ENCODE data around the gene TCF7L1. TPM values are rescaled to one million over a fixed set of nuclear protein-coding genes. Genes with fewer than 3 reads are reported as not detected.

TCF7L1 gene
- total RNA-seq, 2 donors from 2014 or later: 71.9 to 73.3 TPM

- no peak for TF ChIP-seq CTCF (conservative IDR thresholded peaks at IDR 0.05)
- WGBS, 2 experiments (ENCODE audit: insufficient coverage in 1 of 2, insufficient read length in 1 of 2): 88 to 92% methylated on average over 2 of the region's 2 CpGs
- peaks cover 10% of the 10 kb centered on the region for H3K9me3 Mint-ChIP-seq
Observed at GRCh38 chr2:85091838-85092237, 41.4 kb upstream of the TCF7L1 start.

GRCh38 chr2:85095094-85095493 lies 38.1 kb upstream of the TCF7L1 start:
- Histone ChIP-seq H3K27ac (ENCODE audit: low read depth, low read length) (no peak overlapping the region), H3K9me3 (ENCODE audit: control insufficient read depth, low read length) (peaks cover 3% of the 10 kb centered on the region), H3K27me3 (ENCODE audit: control insufficient read depth, insufficient read depth, low read length, poor library complexity, severe bottlenecking) (no peaks in the 10 kb centered on the region), H3K4me3 (ENCODE audit: low read length) (no peak overlapping the region), H3K4me1 (ENCODE audit: control insufficient read depth, insufficient read depth, low read length) (no peaks in the 10 kb centered on the region), H3K36me3 (ENCODE audit: control insufficient read depth, insufficient read depth, low read length) (no peaks in the 10 kb centered on the region), H3K9ac (ENCODE audit: extremely low read depth, low read length, poor library complexity, severe bottlenecking) (no peak overlapping the region)
- TF ChIP-seq CTCF (conservative IDR thresholded peaks at IDR 0.05): no peak
- Mint-ChIP-seq H3K4me3 (no peak overlapping the region), H3K36me3 (ENCODE audit: low read depth) (no peaks in the 10 kb centered on the region), H3K4me1 (no peaks in the 10 kb centered on the region), H3K27me3 (ENCODE audit: insufficient read depth) (peaks cover 3% of the 10 kb centered on the region), H3K27ac (no peak overlapping the region), H3K9me3 (peaks cover 10% of the 10 kb centered on the region)
- no peak for DNase-seq
- WGBS, 2 experiments (ENCODE audit: insufficient coverage in 1 of 2, insufficient read length in 1 of 2): 83 to 84% methylated on average over 2 of the region's 2 CpGs

More at GRCh38 chr2:85091838-85092237, 41.4 kb upstream of the TCF7L1 start:
- Mint-ChIP-seq H3K4me1 (peaks cover 5% of the 10 kb centered on the region), H3K27ac (no peak overlapping the region), H3K4me3 (no peak overlapping the region), H3K27me3 (ENCODE audit: insufficient read depth) (peaks cover 3% of the 10 kb centered on the region), H3K36me3 (ENCODE audit: low read depth) (no peaks in the 10 kb centered on the region)
- DNase-seq: no peak
- no peaks in the 10 kb centered on the region for H3K27me3 ChIP-seq (ENCODE audit: control insufficient read depth, insufficient read depth, low read length, poor library complexity, severe bottlenecking)
- H3K9me3 ChIP-seq (ENCODE audit: control insufficient read depth, low read length): peaks cover 3% of the 10 kb centered on the region
- no peak overlapping the region for H3K4me3 ChIP-seq (ENCODE audit: low read length)
- no peaks in the 10 kb centered on the region for H3K4me1 ChIP-seq (ENCODE audit: control insufficient read depth, insufficient read depth, low read length)
- H3K36me3 ChIP-seq (ENCODE audit: control insufficient read depth, insufficient read depth, low read length): no peaks in the 10 kb centered on the region
- H3K27ac ChIP-seq (ENCODE audit: low read depth, low read length): no peak overlapping the region
- no peak overlapping the region for H3K9ac ChIP-seq (ENCODE audit: extremely low read depth, low read length, poor library complexity, severe bottlenecking)

- Mint-ChIP-seq H3K27ac (no peak overlapping the region), H3K9me3 (peaks cover 10% of the 10 kb centered on the region), H3K4me1 (no peaks in the 10 kb centered on the region)
Observed at GRCh38 chr2:85096616-85097015, 36.6 kb upstream of the TCF7L1 start.

More at GRCh38 chr2:85096616-85097015, 36.6 kb upstream of the TCF7L1 start:
- H3K27ac ChIP-seq (ENCODE audit: low read depth, low read length): no peak overlapping the region
- H3K27me3 Mint-ChIP-seq (ENCODE audit: insufficient read depth): peaks cover 10% of the 10 kb centered on the region
- no peak overlapping the region for H3K4me3 ChIP-seq (ENCODE audit: low read length)
- WGBS, 2 experiments (ENCODE audit: insufficient coverage in 1 of 2, insufficient read length in 1 of 2): 90 to 97% methylated on average over 6 of the region's 6 CpGs
- H3K36me3 Mint-ChIP-seq (ENCODE audit: low read depth): no peaks in the 10 kb centered on the region
- no peak for TF ChIP-seq CTCF (conservative IDR thresholded peaks at IDR 0.05)
- H3K36me3 ChIP-seq (ENCODE audit: control insufficient read depth, insufficient read depth, low read length): no peaks in the 10 kb centered on the region
- H3K4me3 Mint-ChIP-seq: no peak overlapping the region
- no peak overlapping the region for H3K9ac ChIP-seq (ENCODE audit: extremely low read depth, low read length, poor library complexity, severe bottlenecking)
- no peak for DNase-seq
- peaks cover 3% of the 10 kb centered on the region for H3K9me3 ChIP-seq (ENCODE audit: control insufficient read depth, low read length)
- H3K4me1 ChIP-seq (ENCODE audit: control insufficient read depth, insufficient read depth, low read length): no peaks in the 10 kb centered on the region
- no peaks in the 10 kb centered on the region for H3K27me3 ChIP-seq (ENCODE audit: control insufficient read depth, insufficient read depth, low read length, poor library complexity, severe bottlenecking)

Data from endodermal cell (in vitro differentiated cells).